ENCODE data around the gene SHISA7.

- TF ChIP-seq POLR2A (IDR thresholded peaks at IDR 0.05; ENCODE audit: low read depth) (no peak), CTCF (IDR thresholded peaks at IDR 0.05) (no peak), POLR2AphosphoS5 (IDR thresholded peaks at IDR 0.05) (peak in 1 of 2 donors; percentile 33)
Observed at GRCh38 chr19:55452749-55453346, 9.7 kb upstream of the SHISA7 start.

Data from esophagus muscularis mucosa (tissue), 3 donors.